Measurements from ENCODE around the gene CUBN. TPM values are rescaled to one million over a fixed set of nuclear protein-coding genes. Genes with fewer than 3 reads are reported as not detected.

CUBN gene
- total RNA-seq, 4 donors from 2014 or later, result 9.2 to 38.9 (median 25.4) TPM

DNA sequence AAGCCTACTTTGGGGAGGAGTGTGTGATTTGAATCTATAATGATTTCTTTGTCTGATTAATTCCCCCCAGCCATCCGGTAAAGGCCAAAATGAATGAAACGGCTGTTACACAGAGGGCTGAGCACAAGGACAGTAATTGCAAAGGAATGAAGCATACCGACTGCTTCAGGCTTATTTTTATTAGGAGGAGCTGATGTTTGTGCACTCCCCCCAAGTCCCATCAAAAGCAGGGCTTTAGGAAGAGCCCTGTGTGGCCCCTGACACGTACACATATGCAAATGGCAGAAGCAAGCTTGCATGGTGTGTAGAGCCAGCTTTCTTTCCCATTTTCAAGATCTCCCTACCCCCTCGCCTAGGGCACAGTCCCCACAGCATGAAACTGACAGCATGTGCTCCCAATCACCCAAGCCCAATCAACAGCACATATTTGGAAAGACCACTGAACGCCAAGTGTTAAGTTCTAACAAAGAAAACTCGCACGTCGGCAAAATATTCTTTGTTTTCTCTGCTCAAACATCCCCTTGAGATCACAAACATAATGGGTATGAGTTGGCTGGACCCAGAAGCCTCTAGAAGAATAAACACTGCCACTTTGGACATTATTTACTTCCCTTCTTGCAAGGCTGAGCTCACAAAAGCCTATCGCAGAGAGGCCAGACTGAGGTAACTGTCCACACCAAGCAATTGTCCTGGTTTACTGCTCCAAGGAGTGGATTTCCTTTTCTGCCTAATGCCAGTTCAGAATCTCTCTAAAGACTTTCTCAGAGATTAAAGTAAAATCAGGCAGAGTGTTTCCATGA is 143.0 kb downstream of the CUBN start:
- Histone ChIP-seq H3K27me3 (no peaks in the 10 kb centered on the region), H3K36me3 (no peaks in the 10 kb centered on the region), H3K4me1 (peaks cover 3 to 67% (median 31%) of the 10 kb centered on the region in 4 donors), H3K4me3 (peak overlapping the region in 1 of 4 donors; percentile 7), H3K27ac (peak overlapping the region; percentile 74 to 93 (median 89)), H3K9me3 (no peaks in the 10 kb centered on the region)
- 24 to 31% methylated on average over 10 of the region's 10 CpGs for WGBS, 2 donors
- peak in 1 of 2 donors; percentile 21 for TF ChIP-seq POLR2A (IDR thresholded peaks at IDR 0.05)
- TF ChIP-seq EP300 (IDR thresholded peaks at IDR 0.05), result peak in 1 of 2 donors; percentile 88
- TF ChIP-seq, protein P1, sequence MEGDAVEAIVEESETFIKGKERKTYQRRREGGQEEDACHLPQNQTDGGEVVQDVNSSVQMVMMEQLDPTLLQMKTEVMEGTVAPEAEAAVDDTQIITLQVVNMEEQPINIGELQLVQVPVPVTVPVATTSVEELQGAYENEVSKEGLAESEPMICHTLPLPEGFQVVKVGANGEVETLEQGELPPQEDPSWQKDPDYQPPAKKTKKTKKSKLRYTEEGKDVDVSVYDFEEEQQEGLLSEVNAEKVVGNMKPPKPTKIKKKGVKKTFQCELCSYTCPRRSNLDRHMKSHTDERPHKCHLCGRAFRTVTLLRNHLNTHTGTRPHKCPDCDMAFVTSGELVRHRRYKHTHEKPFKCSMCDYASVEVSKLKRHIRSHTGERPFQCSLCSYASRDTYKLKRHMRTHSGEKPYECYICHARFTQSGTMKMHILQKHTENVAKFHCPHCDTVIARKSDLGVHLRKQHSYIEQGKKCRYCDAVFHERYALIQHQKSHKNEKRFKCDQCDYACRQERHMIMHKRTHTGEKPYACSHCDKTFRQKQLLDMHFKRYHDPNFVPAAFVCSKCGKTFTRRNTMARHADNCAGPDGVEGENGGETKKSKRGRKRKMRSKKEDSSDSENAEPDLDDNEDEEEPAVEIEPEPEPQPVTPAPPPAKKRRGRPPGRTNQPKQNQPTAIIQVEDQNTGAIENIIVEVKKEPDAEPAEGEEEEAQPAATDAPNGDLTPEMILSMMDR (IDR thresholded peaks at IDR 0.05), result no peak
- no peak for DNase-seq (ENCODE audit: low spot score in 2 of 2)

DNA sequence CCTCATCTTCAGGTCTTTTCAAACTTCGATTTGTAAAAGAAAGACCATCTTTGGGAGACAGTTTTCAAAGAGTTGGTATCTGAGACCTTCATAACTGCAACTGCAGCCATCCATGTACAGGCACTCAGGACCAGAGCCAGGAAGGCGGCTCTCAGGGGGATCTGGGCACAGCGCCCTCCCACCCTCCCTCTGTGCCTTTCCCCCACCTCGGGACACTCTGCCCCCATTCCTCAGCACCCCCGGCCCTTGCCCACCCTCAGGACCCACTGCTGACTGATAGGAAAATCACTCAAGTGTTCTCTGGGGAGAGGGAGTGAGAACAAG is 143.6 kb downstream of the CUBN start:
- DNase-seq (ENCODE audit: low spot score in 2 of 2), result no peak
- H3K4me1 ChIP-seq, result peaks cover 3 to 70% (median 31%) of the 10 kb centered on the region in 4 donors
- TF ChIP-seq POLR2A (IDR thresholded peaks at IDR 0.05), result no peak
- TF ChIP-seq EP300 (IDR thresholded peaks at IDR 0.05), result no peak
- TF ChIP-seq, protein P1 (IDR thresholded peaks at IDR 0.05), result no peak
- H3K9me3 ChIP-seq, result no peaks in the 10 kb centered on the region
- peak overlapping the region; percentile 74 to 93 (median 89) for H3K27ac ChIP-seq
- no peaks in the 10 kb centered on the region for H3K36me3 ChIP-seq
- no peaks in the 10 kb centered on the region for H3K27me3 ChIP-seq
- WGBS, 2 donors, result 28 to 49% methylated on average over 4 to 5 of the region's 5 CpGs
- no peak overlapping the region for H3K4me3 ChIP-seq

DNA sequence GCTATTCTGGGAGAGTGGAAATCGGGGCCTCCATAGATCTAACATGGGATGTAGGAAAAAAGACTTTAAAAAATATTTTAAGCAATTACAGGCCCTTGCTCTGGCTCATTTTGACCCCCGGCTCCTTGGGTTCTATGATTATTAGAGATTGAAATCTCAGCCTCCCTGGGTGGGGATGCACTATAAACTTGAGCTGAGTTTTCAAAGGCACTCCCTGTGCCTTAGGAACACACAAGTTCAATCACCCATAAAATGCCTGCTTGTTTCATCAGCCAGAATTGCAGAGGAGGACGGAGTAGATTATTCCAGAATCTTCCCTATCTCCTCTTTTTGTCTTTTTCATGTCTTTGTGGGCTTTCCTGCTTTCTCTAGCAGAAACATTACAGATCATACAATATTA is 145.4 kb downstream of the CUBN start:
- Histone ChIP-seq H3K9me3 (no peaks in the 10 kb centered on the region), H3K4me3 (no peak overlapping the region), H3K27me3 (no peaks in the 10 kb centered on the region), H3K36me3 (no peaks in the 10 kb centered on the region), H3K27ac (peak overlapping the region; percentile 74 to 93 (median 89)), H3K4me1 (peaks cover 3 to 58% (median 22%) of the 10 kb centered on the region in 4 donors)
- 71 to 77% methylated on average over 3 of the region's 3 CpGs for WGBS, 2 donors
- TF ChIP-seq EP300 (IDR thresholded peaks at IDR 0.05) (no peak), POLR2A (IDR thresholded peaks at IDR 0.05) (no peak)
- TF ChIP-seq, protein P1 (IDR thresholded peaks at IDR 0.05), result no peak
- DNase-seq (ENCODE audit: low spot score in 2 of 2), result no peak

DNA sequence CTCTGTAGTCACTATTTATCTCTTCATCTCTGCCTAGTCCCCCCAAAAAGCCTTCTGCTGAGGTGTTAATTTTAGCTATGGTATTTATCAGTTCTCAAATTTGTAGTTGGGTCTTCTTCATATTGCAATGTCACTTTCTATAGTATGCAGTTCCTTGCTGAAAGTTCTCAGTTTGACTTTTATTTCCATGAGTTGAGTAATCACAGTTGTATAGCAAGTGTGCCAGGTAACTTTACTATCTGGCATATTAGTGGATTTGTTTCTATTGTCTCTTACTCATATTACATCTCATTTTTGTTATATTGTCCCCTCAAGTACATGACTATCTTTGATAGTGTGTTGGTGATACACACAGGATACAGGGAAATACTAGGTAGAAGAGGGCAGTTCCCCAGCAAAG is 152.8 kb downstream of the CUBN start:
- Histone ChIP-seq H3K27ac (no peak overlapping the region), H3K4me1 (peaks cover 0 to 4% (median 0%) of the 10 kb centered on the region in 4 donors), H3K36me3 (peaks cover 0 to 11% (median 0%) of the 10 kb centered on the region in 3 donors), H3K27me3 (no peaks in the 10 kb centered on the region), H3K9me3 (peaks cover 0 to 6% (median 0%) of the 10 kb centered on the region in 4 donors), H3K4me3 (no peak overlapping the region)
- DNase-seq (ENCODE audit: low spot score in 2 of 2), result no peak
- TF ChIP-seq POLR2A (IDR thresholded peaks at IDR 0.05) (no peak), EP300 (IDR thresholded peaks at IDR 0.05) (no peak)
- TF ChIP-seq, protein P1 (IDR thresholded peaks at IDR 0.05), result no peak

DNA sequence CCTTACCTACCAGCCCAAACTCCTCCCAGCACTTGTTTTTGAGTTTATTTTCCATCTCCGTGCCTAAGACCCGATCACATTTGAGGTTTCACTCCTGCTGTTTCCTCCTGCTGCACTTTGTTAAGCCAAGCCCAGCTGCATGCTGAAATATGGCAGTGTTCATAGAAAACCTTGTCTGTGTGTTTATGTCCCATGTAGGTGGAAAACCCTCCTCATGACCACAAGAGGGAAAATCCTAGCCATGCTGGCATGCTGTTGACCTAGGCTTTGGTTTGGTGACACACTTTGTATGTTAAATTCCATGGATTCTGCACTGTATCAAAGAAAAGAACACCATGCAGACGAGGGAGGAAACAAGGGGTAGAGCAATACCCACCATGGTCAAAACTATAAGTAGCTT is 154.4 kb downstream of the CUBN start:
- Histone ChIP-seq H3K4me1 (no peaks in the 10 kb centered on the region), H3K27ac (no peak overlapping the region), H3K27me3 (no peaks in the 10 kb centered on the region), H3K36me3 (peaks cover 0 to 11% (median 0%) of the 10 kb centered on the region in 3 donors), H3K4me3 (no peak overlapping the region), H3K9me3 (peaks cover 0 to 6% (median 0%) of the 10 kb centered on the region in 4 donors)
- WGBS, 2 donors, result 67 to 81% methylated on average over 3 of the region's 3 CpGs
- DNase-seq (ENCODE audit: low spot score in 2 of 2), result no peak
- no peak for TF ChIP-seq POLR2A (IDR thresholded peaks at IDR 0.05)
- TF ChIP-seq, protein P1 (IDR thresholded peaks at IDR 0.05), result no peak
- no peak for TF ChIP-seq EP300 (IDR thresholded peaks at IDR 0.05)

Measured in tibial nerve (tissue), 4 donors.